Measurements from ENCODE around the gene MAGT1.
"Not testable (repeated sequence)": the region's sequence is repeated elsewhere in the genome, so short reads cannot be mapped to it uniquely, and the experiment has no call there.

Gene MAGT1

GRCh38 chrX:77894921-77895886, at the start of gene MAGT1:
Gene MAGT1 (minus strand): TSS chrX:77895435. CDS start chrX:77895410, 25 bp downstream.
- DNase-seq (ENCODE audit: low spot score) = peak; percentile 77

GRCh38 chrX:77945031-77945430, 49.8 kb upstream of the MAGT1 start:
- DNase-seq (ENCODE audit: low spot score) = not testable (repeated sequence)

More at GRCh38 chrX:77894921-77895886, at the start of gene MAGT1:
- no peak for TF ChIP-seq CTCF (IDR thresholded peaks at IDR 0.05; ENCODE audit: extremely low read depth, missing control alignments)

- TF ChIP-seq CTCF (IDR thresholded peaks at IDR 0.05; ENCODE audit: extremely low read depth, missing control alignments) = no peak
- DNase-seq (ENCODE audit: low spot score) = no peak
These were observed 42.9 kb upstream of the MAGT1 start for GRCh38 chrX:77938083-77938680.

- TF ChIP-seq CTCF (IDR thresholded peaks at IDR 0.05; ENCODE audit: extremely low read depth, missing control alignments) = no peak
- DNase-seq (ENCODE audit: low spot score) = no peak
These were observed 42.1 kb upstream of the MAGT1 start for GRCh38 chrX:77937291-77937690.

GRCh38 chrX:77936299-77936698, 41.1 kb upstream of the MAGT1 start:
- no peak for DNase-seq (ENCODE audit: low spot score)

GRCh38 chrX:77935886-77936285, 40.7 kb upstream of the MAGT1 start:
- DNase-seq (ENCODE audit: low spot score) = no peak
- TF ChIP-seq CTCF (IDR thresholded peaks at IDR 0.05; ENCODE audit: extremely low read depth, missing control alignments) = no peak

More at GRCh38 chrX:77936299-77936698, 41.1 kb upstream of the MAGT1 start:
- no peak for TF ChIP-seq CTCF (IDR thresholded peaks at IDR 0.05; ENCODE audit: extremely low read depth, missing control alignments)

GRCh38 chrX:77930581-77930980, 35.3 kb upstream of the MAGT1 start:
- DNase-seq (ENCODE audit: low spot score) = no peak
- TF ChIP-seq CTCF (IDR thresholded peaks at IDR 0.05; ENCODE audit: extremely low read depth, missing control alignments) = no peak

All from GM20000 (cell line).